ENCODE data around the gene TSFM. TPM values are rescaled to one million over a fixed set of nuclear protein-coding genes. Genes with fewer than 3 reads are reported as not detected.
A peak's percentile ranks its signal among the peaks of the same experiment; 100 is the strongest.

Gene TSFM
- total RNA-seq, 5 donors from 2014 or later (not counting 1 experiment from before 2014, with no cell fraction given) = 15.5 to 21.5 (median 20.2) TPM

GRCh38 chr12:57833672-57834071 is 51.1 kb downstream of the TSFM start:
- Histone ChIP-seq H3K4me3 (ENCODE audit: control insufficient read depth in 1 of 2, extremely low read depth in 1 of 2, low read length in 1 of 2) (no peak overlapping the region), H3K36me3 (ENCODE audit: control insufficient read depth in 2 of 2, extremely low read depth in 1 of 2, insufficient read depth in 1 of 2, low read length in 1 of 2) (peaks cover 0 to 19% of the 10 kb centered on the region in 2 donors), H3K9me3 (no peaks in the 10 kb centered on the region), H3K4me1 (ENCODE audit: control insufficient read depth in 1 of 2, extremely low read depth in 1 of 2, insufficient read depth in 2 of 2, low read length in 2 of 2) (peaks cover 47 to 89% of the 10 kb centered on the region in 2 experiments), H3K27ac (ENCODE audit: low read length) (peak overlapping the region; percentile 84), H3K27me3 (replicated peaks in 1 of 2; ENCODE audit: control insufficient read depth in 2 of 2, extremely low read depth in 1 of 2, insufficient read depth in 2 of 2, low read length in 1 of 2) (no peaks in the 10 kb centered on the region)
- peaks cover 4% of the 10 kb centered on the region for H3K36me3 Mint-ChIP-seq
- ChIA-PET CTCF (interaction anchor here (0.6 to 2.0 kb wide), 3 partner anchors 9 to 72 kb away, joined by 3 to 16 read pairs (median 3); no protein-coding TSS in a partner anchor), POLR2A (no interaction called here)
- DNase-seq = no peak
- H3K27me3 Mint-ChIP-seq = no peaks in the 10 kb centered on the region
- ATAC-seq (replicated peaks in 1 of 4) = no peak
- H3K27ac Mint-ChIP-seq = peak overlapping the region; percentile 82 to 92
- peaks cover 86 to 92% (median 90%) of the 10 kb centered on the region in 3 donors for H3K4me1 Mint-ChIP-seq
- H3K9me3 Mint-ChIP-seq = no peaks in the 10 kb centered on the region
- H3K4me3 Mint-ChIP-seq = peak overlapping the region; percentile 34 to 82 (median 44)
- WGBS (ENCODE audit: insufficient coverage) = no CpG with 5 or more reads among the region's 3 CpGs

GRCh38 chr12:57834086-57834876 is 51.7 kb downstream of the TSFM start:
- POLR2A ChIA-PET = no interaction called here
- Histone ChIP-seq H3K4me3 (ENCODE audit: control insufficient read depth in 1 of 2, extremely low read depth in 1 of 2, low read length in 1 of 2) (no peak overlapping the region), H3K9me3 (no peaks in the 10 kb centered on the region), H3K4me1 (ENCODE audit: control insufficient read depth in 1 of 2, extremely low read depth in 1 of 2, insufficient read depth in 2 of 2, low read length in 2 of 2) (peaks cover 53 to 95% of the 10 kb centered on the region in 2 experiments), H3K27me3 (replicated peaks in 1 of 2; ENCODE audit: control insufficient read depth in 2 of 2, extremely low read depth in 1 of 2, insufficient read depth in 2 of 2, low read length in 1 of 2) (no peaks in the 10 kb centered on the region), H3K36me3 (ENCODE audit: control insufficient read depth in 2 of 2, extremely low read depth in 1 of 2, insufficient read depth in 1 of 2, low read length in 1 of 2) (peaks cover 0 to 13% of the 10 kb centered on the region in 2 donors), H3K27ac (ENCODE audit: low read length) (peak overlapping the region; percentile 84)
- ATAC-seq (replicated peaks in 1 of 4) (no peak), DNase-seq (no peak)
- peaks cover 86 to 92% (median 90%) of the 10 kb centered on the region in 3 donors for H3K4me1 Mint-ChIP-seq
- CTCF ChIA-PET = interaction anchor here (0.6 to 1.5 kb wide), 6 partner anchors 8 to 65 kb away, joined by 3 to 7 read pairs (median 4); no protein-coding TSS in a partner anchor
- H3K36me3 Mint-ChIP-seq = no peaks in the 10 kb centered on the region
- H3K4me3 Mint-ChIP-seq = peak overlapping the region in 1 of 3 donors; percentile 82
- 17% methylated on average over 1 of the region's 1 CpG for WGBS (ENCODE audit: insufficient coverage)
- H3K9me3 Mint-ChIP-seq = no peaks in the 10 kb centered on the region
- H3K27me3 Mint-ChIP-seq = no peaks in the 10 kb centered on the region
- H3K27ac Mint-ChIP-seq = peak overlapping the region; percentile 82 to 92

GRCh38 chr12:57835366-57836288 is 53.0 kb downstream of the TSFM start:
- no peaks in the 10 kb centered on the region for H3K9me3 ChIP-seq
- H3K4me3 ChIP-seq (ENCODE audit: control insufficient read depth in 1 of 2, extremely low read depth in 1 of 2, low read length in 1 of 2) = peak overlapping the region; percentile 14 to 41
- CTCF ChIA-PET = interaction anchor here (0.6 to 1.5 kb wide), 7 partner anchors 8 to 70 kb away, joined by 3 to 7 read pairs (median 4); no protein-coding TSS in a partner anchor
- H3K9me3 Mint-ChIP-seq = no peaks in the 10 kb centered on the region
- H3K4me1 Mint-ChIP-seq = peaks cover 88 to 93% (median 91%) of the 10 kb centered on the region in 3 donors
- H3K27me3 ChIP-seq (replicated peaks in 1 of 2; ENCODE audit: control insufficient read depth in 2 of 2, extremely low read depth in 1 of 2, insufficient read depth in 2 of 2, low read length in 1 of 2) = no peaks in the 10 kb centered on the region
- H3K4me3 Mint-ChIP-seq = peak overlapping the region; percentile 60 to 82 (median 67)
- POLR2A ChIA-PET = interaction anchor here (0.5 to 1.1 kb wide), 6 partner anchors 8 to 64 kb away, joined by 3 to 8 read pairs (median 4); partner anchors contain the start of gene CTDSP2 (in 2 of the 2)
- no peak for DNase-seq
- peak overlapping the region; percentile 65 for H3K27ac ChIP-seq (ENCODE audit: low read length)
- 71% methylated on average over 1 of the region's 9 CpGs for WGBS (ENCODE audit: insufficient coverage)
- no peaks in the 10 kb centered on the region for H3K27me3 Mint-ChIP-seq
- peaks cover 0 to 10% of the 10 kb centered on the region in 2 donors for H3K36me3 ChIP-seq (ENCODE audit: control insufficient read depth in 2 of 2, extremely low read depth in 1 of 2, insufficient read depth in 1 of 2, low read length in 1 of 2)
- H3K4me1 ChIP-seq (ENCODE audit: control insufficient read depth in 1 of 2, extremely low read depth in 1 of 2, insufficient read depth in 2 of 2, low read length in 2 of 2) = peaks cover 62 to 100% of the 10 kb centered on the region in 2 experiments
- no peak for ATAC-seq (replicated peaks in 1 of 4)
- H3K36me3 Mint-ChIP-seq = no peaks in the 10 kb centered on the region
- H3K27ac Mint-ChIP-seq = peak overlapping the region; percentile 91 to 92

- H3K4me1 ChIP-seq (ENCODE audit: control insufficient read depth in 1 of 2, extremely low read depth in 1 of 2, insufficient read depth in 2 of 2, low read length in 2 of 2) = peaks cover 65 to 100% of the 10 kb centered on the region in 2 experiments
- peaks cover 0 to 9% of the 10 kb centered on the region in 2 donors for H3K36me3 ChIP-seq (ENCODE audit: control insufficient read depth in 2 of 2, extremely low read depth in 1 of 2, insufficient read depth in 1 of 2, low read length in 1 of 2)
- no peaks in the 10 kb centered on the region for H3K36me3 Mint-ChIP-seq
- DNase-seq (peak in 13 of 35 experiments; percentile 15 to 59 (median 31)), ATAC-seq (replicated peaks in 1 of 4) (peak; percentile 23 to 41 (median 38))
- H3K27ac Mint-ChIP-seq = peak overlapping the region; percentile 91 to 92
- H3K9me3 ChIP-seq = no peaks in the 10 kb centered on the region
- CTCF ChIA-PET = interaction anchor here (0.6 to 1.7 kb wide), 13 partner anchors 8 to 655 kb away, joined by 3 to 9 read pairs (median 4); no protein-coding TSS in a partner anchor
- no peaks in the 10 kb centered on the region for H3K9me3 Mint-ChIP-seq
- POLR2A ChIA-PET = interaction anchor here (0.6 to 1.1 kb wide), 6 partner anchors 9 to 63 kb away, joined by 3 to 4 read pairs (median 3); partner anchors contain the start of gene CTDSP2 (in 1 of the 2)
- H3K4me3 Mint-ChIP-seq = peak overlapping the region; percentile 60 to 82 (median 67)
- no peaks in the 10 kb centered on the region for H3K27me3 ChIP-seq (replicated peaks in 1 of 2; ENCODE audit: control insufficient read depth in 2 of 2, extremely low read depth in 1 of 2, insufficient read depth in 2 of 2, low read length in 1 of 2)
- no peaks in the 10 kb centered on the region for H3K27me3 Mint-ChIP-seq
- WGBS (ENCODE audit: insufficient coverage) = 21% methylated on average over 6 of the region's 13 CpGs
- peaks cover 93 to 97% (median 95%) of the 10 kb centered on the region in 3 donors for H3K4me1 Mint-ChIP-seq
- peak overlapping the region; percentile 14 to 41 for H3K4me3 ChIP-seq (ENCODE audit: control insufficient read depth in 1 of 2, extremely low read depth in 1 of 2, low read length in 1 of 2)
- H3K27ac ChIP-seq (ENCODE audit: low read length) = peak overlapping the region; percentile 65
Observed at GRCh38 chr12:57836442-57837375, 54.1 kb downstream of the TSFM start.

GRCh38 chr12:57837864-57838562 is 55.4 kb downstream of the TSFM start:
- no peak overlapping the region for H3K4me3 ChIP-seq (ENCODE audit: control insufficient read depth in 1 of 2, extremely low read depth in 1 of 2, low read length in 1 of 2)
- CTCF ChIA-PET = interaction anchor here (0.6 to 1.7 kb wide), 8 partner anchors 9 to 235 kb away, joined by 3 to 6 read pairs (median 4); no protein-coding TSS in a partner anchor
- H3K9me3 ChIP-seq = no peaks in the 10 kb centered on the region
- Mint-ChIP-seq H3K27ac (peak overlapping the region; percentile 87 to 93), H3K4me3 (peak overlapping the region; percentile 47 to 90 (median 64)), H3K9me3 (no peaks in the 10 kb centered on the region), H3K4me1 (peaks cover 96 to 98% (median 96%) of the 10 kb centered on the region in 3 donors), H3K36me3 (peaks cover 3% of the 10 kb centered on the region), H3K27me3 (no peaks in the 10 kb centered on the region)
- POLR2A ChIA-PET = interaction anchor here in 1 of 2 donors (0.5 to 0.9 kb wide), 2 partner anchors 26 to 417 kb away, joined by 3 read pairs; no protein-coding TSS in a partner anchor
- H3K27ac ChIP-seq (ENCODE audit: low read length) = peak overlapping the region; percentile 65
- 34% methylated on average over 5 of the region's 5 CpGs for WGBS (ENCODE audit: insufficient coverage)
- peaks cover 71 to 97% of the 10 kb centered on the region in 2 experiments for H3K4me1 ChIP-seq (ENCODE audit: control insufficient read depth in 1 of 2, extremely low read depth in 1 of 2, insufficient read depth in 2 of 2, low read length in 2 of 2)
- ATAC-seq (replicated peaks in 1 of 4) (peak; percentile 50 to 72 (median 54)), DNase-seq (peak in 12 of 35 experiments; percentile 4 to 58 (median 38))
- peaks cover 0 to 4% of the 10 kb centered on the region in 2 donors for H3K36me3 ChIP-seq (ENCODE audit: control insufficient read depth in 2 of 2, extremely low read depth in 1 of 2, insufficient read depth in 1 of 2, low read length in 1 of 2)
- H3K27me3 ChIP-seq (replicated peaks in 1 of 2; ENCODE audit: control insufficient read depth in 2 of 2, extremely low read depth in 1 of 2, insufficient read depth in 2 of 2, low read length in 1 of 2) = no peaks in the 10 kb centered on the region
